Testis (tissue), 3 donors: ENCODE results near the gene SURF6. TPM values are rescaled to one million over a fixed set of nuclear protein-coding genes. Genes with fewer than 3 reads are reported as not detected.
"Not testable (repeated sequence)": the region's sequence is repeated elsewhere in the genome, so short reads cannot be mapped to it uniquely, and the experiment has no call there.

Experiments
- DNase-seq: peaks from one replicate; pipeline ENCODE4 v3.0.0-alpha.2; 2019
- H3K27ac ChIP-seq, 2 donors: fragments of 200-600 bp; sonication (generic); one replicate each; pipeline ENCODE4 v1.5.1; 2019
- H3K27me3 ChIP-seq: fragments of 200-600 bp; sonication (generic); one replicate; pipeline ENCODE4 v1.5.1; 2019
- H3K36me3 ChIP-seq: fragments of 200-600 bp; sonication (generic); one replicate; pipeline ENCODE4 v1.5.1; 2017; ENCODE audit warnings: low read depth; ENCODE audit errors: missing control alignments
- H3K4me1 ChIP-seq: fragments of 200-600 bp; sonication (generic); one replicate; pipeline ENCODE4 v1.5.1; 2019
- H3K4me3 ChIP-seq, 2 donors: fragments of 200-600 bp; sonication (generic); one replicate each; pipeline ENCODE4 v1.5.1; 2017 to 2019
- H3K9me3 ChIP-seq: fragments of 200-600 bp; sonication (generic); one replicate; pipeline ENCODE4 v1.5.1; 2017
- POLR2A ChIP-seq: fragments of 450-650 bp; IDR thresholded peaks from one replicate; pipeline ENCODE4 v1.6.1; 2017; ENCODE audit warnings: antibody characterized with exemption, mild to moderate bottlenecking, moderate library complexity
- WGBS, 2 donors: methylation state at CpG; one replicate each; pipeline ENCODE4 v1.1.5; 2018; 5-methylcytosine and 5-hydroxymethylcytosine counted together
- intact Hi-C: fragments of 100-400 bp; cut with DNase I; formaldehyde crosslinking; loops from one replicate; pipeline ENCODE4 v1.15.1; 2023; ENCODE audit warnings: low total_unique reads
- polyA plus RNA-seq: library from polyadenylated mRNA; stranded (reverse); fragments of 350-450 nt; fragmentation: Illumina TruSeq; extraction: RNeasy Lipid Tissue Mini Kit (QIAGEN cat#74804); gene quantifications from one replicate; pipeline ENCODE4 v1.2.3, GENCODE V29; 2014; ENCODE audit warnings: low read depth, low replicate concordance; ENCODE audit not compliant: insufficient read depth
- total RNA-seq, 2 donors: library from RNA; depleted of rRNA; stranded (reverse); fragments of >200 nt; gene quantifications; one replicate each; pipeline ENCODE4 v1.2.3, GENCODE V29; 2016
- TF ChIP-seq, protein P1 (sequence below), 3 experiments: fragments of 450-650 bp in 2 of 3; fragments of 200-600 bp in 1 of 3; sonication (generic) in 1 of 3; IDR thresholded peaks; one replicate each; pipeline ENCODE4 v1.5.1; 2016 to 2019; ENCODE audit warnings: antibody characterized with exemption in 3 of 3, mild to moderate bottlenecking in 2 of 3, moderate library complexity in 1 of 3

Gene SURF6
- total and polyA plus RNA-seq, 3 donors from 2014 or later = 19.8 to 36.0 (median 28.5) TPM

DNA sequence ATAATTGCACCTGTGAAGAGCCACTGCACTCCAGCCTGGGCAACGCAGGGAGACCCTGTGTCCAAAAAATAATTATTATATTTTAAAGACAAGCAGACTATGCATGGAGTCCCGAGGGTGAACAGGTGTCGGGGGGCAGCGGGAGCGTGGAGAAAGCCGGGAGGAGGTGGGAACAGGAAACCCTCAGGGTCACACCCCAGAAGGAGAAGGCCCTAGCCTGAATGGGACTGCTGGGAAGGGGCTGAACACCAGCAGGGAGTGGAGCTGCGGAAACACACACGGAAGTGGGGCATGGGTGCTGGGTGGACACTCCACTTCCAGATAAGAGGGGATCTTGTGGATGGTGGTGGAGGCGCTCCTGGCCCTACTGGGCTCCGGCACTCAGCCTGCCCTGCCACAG lies 12.8 kb downstream of the SURF6 start:
- Histone ChIP-seq H3K4me1 (no peaks in the 10 kb centered on the region), H3K27me3 (no peaks in the 10 kb centered on the region), H3K4me3 (no peak overlapping the region), H3K36me3 (no peaks in the 10 kb centered on the region), H3K27ac (no peak overlapping the region), H3K9me3 (no peaks in the 10 kb centered on the region)
- no peak for DNase-seq
- WGBS, 2 donors = 89 to 90% methylated on average over 10 of the region's 10 CpGs
- intact Hi-C loops = loop anchor here (10.0 kb wide), 1 partner anchor 138 kb away; no protein-coding TSS in a partner anchor
- TF ChIP-seq, protein P1, sequence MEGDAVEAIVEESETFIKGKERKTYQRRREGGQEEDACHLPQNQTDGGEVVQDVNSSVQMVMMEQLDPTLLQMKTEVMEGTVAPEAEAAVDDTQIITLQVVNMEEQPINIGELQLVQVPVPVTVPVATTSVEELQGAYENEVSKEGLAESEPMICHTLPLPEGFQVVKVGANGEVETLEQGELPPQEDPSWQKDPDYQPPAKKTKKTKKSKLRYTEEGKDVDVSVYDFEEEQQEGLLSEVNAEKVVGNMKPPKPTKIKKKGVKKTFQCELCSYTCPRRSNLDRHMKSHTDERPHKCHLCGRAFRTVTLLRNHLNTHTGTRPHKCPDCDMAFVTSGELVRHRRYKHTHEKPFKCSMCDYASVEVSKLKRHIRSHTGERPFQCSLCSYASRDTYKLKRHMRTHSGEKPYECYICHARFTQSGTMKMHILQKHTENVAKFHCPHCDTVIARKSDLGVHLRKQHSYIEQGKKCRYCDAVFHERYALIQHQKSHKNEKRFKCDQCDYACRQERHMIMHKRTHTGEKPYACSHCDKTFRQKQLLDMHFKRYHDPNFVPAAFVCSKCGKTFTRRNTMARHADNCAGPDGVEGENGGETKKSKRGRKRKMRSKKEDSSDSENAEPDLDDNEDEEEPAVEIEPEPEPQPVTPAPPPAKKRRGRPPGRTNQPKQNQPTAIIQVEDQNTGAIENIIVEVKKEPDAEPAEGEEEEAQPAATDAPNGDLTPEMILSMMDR (IDR thresholded peaks at IDR 0.05) = no peak
- TF ChIP-seq POLR2A = no peak

DNA sequence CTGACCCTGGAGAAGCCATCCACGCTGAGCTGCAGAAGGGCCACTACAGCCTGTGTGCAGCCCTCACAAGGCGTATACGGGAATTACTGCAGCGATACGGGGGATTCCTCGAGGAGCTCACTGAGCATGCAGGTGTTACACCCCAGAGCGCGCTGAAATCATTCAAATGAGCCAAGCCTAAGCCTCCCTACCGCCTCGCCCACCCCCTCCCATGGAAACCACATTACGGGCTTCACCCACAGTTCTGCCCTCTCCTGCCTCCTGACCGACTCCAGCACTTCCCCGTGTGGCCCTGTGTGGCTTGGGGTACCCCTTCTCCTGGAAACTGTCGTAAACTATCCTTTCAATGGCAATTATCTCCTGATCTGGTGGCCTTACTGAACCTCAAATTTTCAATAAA lies 13.3 kb downstream of the SURF6 start:
- WGBS, 2 donors = 79 to 88% methylated on average over 14 of the region's 14 CpGs
- Histone ChIP-seq H3K4me3 (no peak overlapping the region), H3K9me3 (no peaks in the 10 kb centered on the region), H3K27me3 (no peaks in the 10 kb centered on the region), H3K4me1 (no peaks in the 10 kb centered on the region), H3K27ac (no peak overlapping the region), H3K36me3 (no peaks in the 10 kb centered on the region)
- TF ChIP-seq, protein P1 (IDR thresholded peaks at IDR 0.05) = no peak
- TF ChIP-seq POLR2A = no peak
- intact Hi-C loops = loop anchor here (10.0 kb wide), 1 partner anchor 138 kb away; no protein-coding TSS in a partner anchor
- DNase-seq = no peak

DNA sequence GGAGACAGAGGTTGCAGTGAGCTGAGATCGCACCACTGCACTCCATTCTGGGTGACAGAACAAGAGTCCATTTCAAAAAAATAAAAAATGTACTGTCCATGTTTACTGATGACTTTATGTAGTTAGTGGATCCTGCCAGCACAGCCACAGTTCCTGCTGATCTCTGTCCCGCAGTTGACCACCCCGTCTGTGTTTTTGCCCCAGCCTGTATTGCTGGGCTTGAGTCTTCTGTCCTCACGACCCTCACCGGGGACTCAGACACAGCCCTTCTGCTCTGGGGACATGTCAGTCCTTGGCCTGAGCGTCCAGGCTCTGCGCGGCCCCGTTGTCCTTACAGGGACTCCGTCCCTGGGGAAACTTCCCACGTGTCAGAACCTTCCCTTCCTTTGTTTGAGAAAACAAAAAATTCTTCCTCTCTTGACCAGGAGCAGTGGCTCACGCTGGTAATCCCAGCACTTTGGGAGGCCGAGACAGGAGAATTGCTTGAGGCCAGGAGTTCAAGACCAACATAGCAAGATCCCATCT lies 14.5 kb downstream of the SURF6 start:
- intact Hi-C loops = loop anchor here (10.0 kb wide), 1 partner anchor 137 kb away; no protein-coding TSS in a partner anchor
- H3K9me3 ChIP-seq = no peaks in the 10 kb centered on the region
- H3K27me3 ChIP-seq = no peaks in the 10 kb centered on the region
- TF ChIP-seq, protein P1 (IDR thresholded peaks at IDR 0.05) = no peak
- no peak for TF ChIP-seq POLR2A
- no peaks in the 10 kb centered on the region for H3K4me1 ChIP-seq
- H3K27ac ChIP-seq = no peak overlapping the region
- WGBS, 2 donors = 86 to 88% methylated on average over 13 of the region's 13 CpGs
- no peaks in the 10 kb centered on the region for H3K36me3 ChIP-seq
- H3K4me3 ChIP-seq = no peak overlapping the region
- no peak for DNase-seq

DNA sequence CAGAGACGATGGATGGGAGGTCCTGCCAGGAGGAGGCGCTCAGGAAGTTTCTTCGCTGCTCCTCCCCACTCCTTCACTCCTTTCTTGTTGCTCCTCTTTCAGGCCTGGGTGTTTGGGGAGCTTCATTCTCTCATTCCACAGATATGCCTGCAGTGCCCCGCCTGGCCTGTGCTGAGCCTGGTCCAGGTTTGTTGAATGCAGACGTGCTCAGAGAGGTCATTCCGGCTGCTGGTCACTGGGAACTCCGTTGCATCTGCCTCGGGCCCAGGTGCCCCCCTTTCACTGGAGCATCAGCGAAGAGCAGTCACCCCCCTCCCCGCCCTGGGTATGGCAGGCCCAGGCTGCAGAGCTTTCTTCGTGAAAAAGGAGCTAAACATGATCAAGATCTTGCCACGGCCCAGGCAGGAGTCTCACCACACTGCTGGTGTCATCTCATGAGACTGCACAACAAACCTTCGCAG lies 15.5 kb downstream of the SURF6 start:
- Histone ChIP-seq H3K4me3 (no peak overlapping the region), H3K27me3 (no peaks in the 10 kb centered on the region), H3K36me3 (no peaks in the 10 kb centered on the region), H3K4me1 (no peaks in the 10 kb centered on the region), H3K9me3 (no peaks in the 10 kb centered on the region), H3K27ac (no peak overlapping the region)
- DNase-seq = no peak
- intact Hi-C loops = loop anchor here (10.0 kb wide), 1 partner anchor 136 kb away; no protein-coding TSS in a partner anchor
- TF ChIP-seq, protein P1 (IDR thresholded peaks at IDR 0.05) = no peak
- TF ChIP-seq POLR2A = no peak
- 82 to 87% methylated on average over 12 to 13 of the region's 13 CpGs for WGBS, 2 donors

DNA sequence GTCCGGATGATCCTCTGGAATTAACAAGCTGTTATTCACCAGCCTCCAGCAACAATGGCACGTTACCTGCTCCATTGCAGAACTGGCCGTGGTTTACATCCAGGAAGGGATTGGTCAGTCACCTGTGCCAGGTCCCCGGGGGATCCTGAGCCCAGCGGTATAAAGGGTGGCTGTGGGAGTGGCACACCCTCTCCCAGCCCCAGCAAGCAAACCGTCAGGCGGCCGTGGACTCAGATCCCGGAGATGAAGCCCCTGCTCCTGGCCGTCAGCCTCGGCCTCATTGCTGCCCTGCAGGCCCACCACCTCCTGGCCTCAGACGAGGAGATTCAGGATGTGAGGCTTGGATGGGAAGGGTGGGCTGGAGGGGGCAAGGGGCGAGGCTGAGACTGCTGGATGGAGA lies 18.4 kb downstream of the SURF6 start:
- 85% methylated on average over 11 of the region's 13 CpGs; no CpG with 5 or more reads in 1 of the 2 donors for WGBS, 2 donors
- H3K36me3 ChIP-seq, H3K27me3 ChIP-seq, H3K27ac ChIP-seq, H3K4me3 ChIP-seq, H3K9me3 ChIP-seq, H3K4me1 ChIP-seq, intact Hi-C loops, DNase-seq: not testable (repeated sequence)
